Measurements from ENCODE around the gene CFAP44.

Gene CFAP44

DNA sequence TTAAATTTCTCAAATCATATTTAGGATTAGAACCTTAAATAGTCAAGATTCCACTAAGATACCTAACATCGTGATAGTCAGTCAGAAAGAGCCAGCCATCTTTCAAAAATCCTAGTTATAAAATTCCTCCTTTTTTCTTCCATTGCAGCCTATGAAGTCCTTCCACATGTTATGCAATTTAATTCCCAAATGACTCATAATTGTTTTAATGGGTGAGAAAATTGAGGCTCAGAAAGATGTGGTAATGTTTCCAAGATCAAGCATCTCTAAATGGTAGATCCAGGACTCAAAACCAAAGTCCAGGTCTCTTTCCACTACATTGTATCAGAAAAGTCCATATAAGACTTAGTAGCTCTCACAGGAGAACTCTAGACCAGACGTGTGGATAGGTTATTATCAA lies 9.5 kb downstream of the CFAP44 start:
- TF ChIP-seq, protein P1, sequence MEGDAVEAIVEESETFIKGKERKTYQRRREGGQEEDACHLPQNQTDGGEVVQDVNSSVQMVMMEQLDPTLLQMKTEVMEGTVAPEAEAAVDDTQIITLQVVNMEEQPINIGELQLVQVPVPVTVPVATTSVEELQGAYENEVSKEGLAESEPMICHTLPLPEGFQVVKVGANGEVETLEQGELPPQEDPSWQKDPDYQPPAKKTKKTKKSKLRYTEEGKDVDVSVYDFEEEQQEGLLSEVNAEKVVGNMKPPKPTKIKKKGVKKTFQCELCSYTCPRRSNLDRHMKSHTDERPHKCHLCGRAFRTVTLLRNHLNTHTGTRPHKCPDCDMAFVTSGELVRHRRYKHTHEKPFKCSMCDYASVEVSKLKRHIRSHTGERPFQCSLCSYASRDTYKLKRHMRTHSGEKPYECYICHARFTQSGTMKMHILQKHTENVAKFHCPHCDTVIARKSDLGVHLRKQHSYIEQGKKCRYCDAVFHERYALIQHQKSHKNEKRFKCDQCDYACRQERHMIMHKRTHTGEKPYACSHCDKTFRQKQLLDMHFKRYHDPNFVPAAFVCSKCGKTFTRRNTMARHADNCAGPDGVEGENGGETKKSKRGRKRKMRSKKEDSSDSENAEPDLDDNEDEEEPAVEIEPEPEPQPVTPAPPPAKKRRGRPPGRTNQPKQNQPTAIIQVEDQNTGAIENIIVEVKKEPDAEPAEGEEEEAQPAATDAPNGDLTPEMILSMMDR (conservative IDR thresholded peaks at IDR 0.05; ENCODE audit: low read length) = no peak
- DNase-seq (ENCODE audit: low read depth) = peak; percentile 48
- no peak overlapping the region for H3K4me3 ChIP-seq (ENCODE audit: low read length)

DNA sequence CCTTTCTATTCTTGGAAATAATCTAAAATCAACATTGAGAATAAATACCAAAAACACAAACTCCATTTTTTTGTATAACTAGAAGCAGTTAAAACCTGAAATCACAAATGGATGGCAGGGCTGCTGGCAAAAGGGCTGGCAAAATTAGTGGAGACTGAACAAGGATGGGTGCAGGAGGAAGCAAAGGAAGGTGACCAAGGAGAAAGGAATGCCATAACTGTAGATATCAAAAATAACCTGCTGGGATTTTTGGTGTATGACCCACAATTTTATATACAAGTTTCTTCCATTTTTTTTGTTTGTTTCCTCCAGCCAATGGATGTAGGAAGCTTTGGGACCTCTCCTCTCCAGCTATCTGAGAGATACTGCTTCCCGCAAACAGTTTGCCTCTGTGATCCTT lies 12.7 kb downstream of the CFAP44 start:
- TF ChIP-seq, protein P1 (conservative IDR thresholded peaks at IDR 0.05; ENCODE audit: low read length) = no peak
- DNase-seq (ENCODE audit: low read depth) = no peak

DNA sequence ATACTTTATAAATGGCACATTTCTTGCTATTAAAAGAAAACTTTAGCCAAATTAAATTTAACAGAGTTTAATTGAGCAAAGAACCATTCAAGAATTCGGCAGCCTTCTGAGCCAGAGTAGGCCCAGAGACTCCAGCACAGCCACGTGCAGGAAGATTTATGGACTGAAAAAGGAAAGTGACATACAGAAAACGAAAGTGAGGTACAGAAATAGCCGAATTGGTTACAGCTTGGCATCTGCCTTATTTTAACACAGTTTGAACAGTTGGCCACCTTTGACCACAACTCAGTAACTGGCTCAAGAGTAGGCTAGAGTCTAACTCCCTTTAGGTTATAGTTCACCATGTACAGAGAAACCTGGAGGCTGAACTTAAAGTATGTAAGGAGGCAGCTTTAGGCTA lies 17.6 kb downstream of the CFAP44 start:
- TF ChIP-seq, protein P1 (conservative IDR thresholded peaks at IDR 0.05; ENCODE audit: low read length) = no peak
- H3K4me3 ChIP-seq (ENCODE audit: low read length) = no peak overlapping the region
- DNase-seq (ENCODE audit: low read depth) = no peak

More for the DNA sequence above, 12.7 kb downstream of the CFAP44 start:
- H3K4me3 ChIP-seq (ENCODE audit: low read length) = no peak overlapping the region

DNA sequence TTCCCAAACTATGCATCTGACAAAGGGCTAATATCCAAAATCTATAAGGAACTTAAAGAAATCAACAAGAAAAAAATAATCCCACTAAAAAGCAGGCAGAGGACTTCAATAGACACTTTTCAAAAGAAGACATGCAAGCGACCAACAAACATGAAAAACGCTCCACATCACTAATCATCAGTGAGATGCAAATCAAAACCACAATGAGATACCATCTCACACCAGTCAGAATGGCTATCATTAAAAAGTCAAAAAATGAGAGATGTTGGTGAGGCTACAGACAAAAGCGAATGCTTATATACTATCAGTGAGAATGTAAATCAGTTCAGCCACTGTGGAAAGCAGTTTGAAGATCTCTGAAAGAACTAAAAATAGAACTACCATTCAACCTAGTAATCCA lies 20.2 kb downstream of the CFAP44 start:
- TF ChIP-seq, protein P1 (conservative IDR thresholded peaks at IDR 0.05; ENCODE audit: low read length) = no peak

DNA sequence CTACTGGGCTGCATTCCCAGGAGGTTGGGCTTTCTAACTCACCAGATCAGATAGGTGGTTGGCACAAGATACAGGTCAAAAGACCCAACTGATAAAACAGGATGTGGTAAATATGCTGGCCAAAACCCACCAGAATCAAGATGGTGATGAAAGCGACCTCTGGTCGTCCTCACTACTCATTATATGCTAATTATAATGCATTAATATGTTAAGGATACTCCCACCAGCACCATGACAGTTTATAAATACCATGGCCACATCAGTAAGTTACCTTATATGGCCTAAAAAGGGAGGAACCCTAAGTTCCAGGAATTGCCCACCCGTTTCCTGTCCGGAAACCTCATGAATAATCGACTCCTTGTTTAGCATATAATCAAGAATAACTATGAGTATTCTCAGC lies 31.6 kb downstream of the CFAP44 start:
- no peak for DNase-seq (ENCODE audit: low read depth)
- H3K4me3 ChIP-seq (ENCODE audit: low read length) = no peak overlapping the region
- TF ChIP-seq, protein P1 (conservative IDR thresholded peaks at IDR 0.05; ENCODE audit: low read length) = no peak

More for the DNA sequence above, 20.2 kb downstream of the CFAP44 start:
- H3K4me3 ChIP-seq (ENCODE audit: low read length) = no peak overlapping the region
- no peak for DNase-seq (ENCODE audit: low read depth)

DNA sequence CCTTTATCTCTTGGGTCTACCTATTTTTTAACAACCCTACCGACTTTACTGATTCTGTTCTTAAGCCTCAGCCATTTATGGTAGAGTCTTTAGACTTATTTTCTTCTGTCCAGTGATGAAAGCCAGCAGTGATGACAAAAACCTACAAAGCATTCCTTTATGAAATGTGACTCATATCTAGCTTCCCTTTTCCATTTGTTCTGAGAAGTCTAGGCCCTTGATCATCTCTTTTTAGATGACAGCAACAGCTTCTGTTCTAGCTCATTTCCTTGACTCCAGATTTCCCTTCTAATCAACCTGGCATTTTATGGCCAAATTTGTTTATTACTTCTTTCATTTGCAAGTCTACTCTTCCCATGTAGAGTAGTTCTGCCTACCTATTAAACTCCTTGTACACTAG lies 36.1 kb downstream of the CFAP44 start:
- TF ChIP-seq, protein P1 (conservative IDR thresholded peaks at IDR 0.05; ENCODE audit: low read length) = no peak
- no peak overlapping the region for H3K4me3 ChIP-seq (ENCODE audit: low read length)
- peak; percentile 30 for DNase-seq (ENCODE audit: low read depth)

DNA sequence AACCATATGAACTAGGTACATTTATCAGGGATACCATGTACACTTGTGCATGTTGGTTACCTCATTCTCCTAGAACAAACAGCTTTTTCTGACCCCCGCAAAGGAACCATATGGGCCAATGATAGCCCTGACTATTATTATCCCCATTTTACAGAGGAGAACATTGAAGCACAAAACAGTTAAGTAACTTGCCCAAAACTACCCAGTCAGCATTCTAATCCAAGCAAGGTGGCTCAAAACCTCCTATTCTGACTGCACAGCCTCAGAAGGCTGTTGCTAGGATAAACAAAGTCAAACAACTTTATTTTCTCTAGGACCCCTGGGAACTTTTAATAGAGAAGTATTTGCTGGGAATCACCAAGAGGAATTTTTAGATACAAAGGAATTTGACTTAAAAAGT lies 36.7 kb downstream of the CFAP44 start:
- TF ChIP-seq, protein P1 (conservative IDR thresholded peaks at IDR 0.05; ENCODE audit: low read length) = no peak
- no peak for DNase-seq (ENCODE audit: low read depth)
- H3K4me3 ChIP-seq (ENCODE audit: low read length) = no peak overlapping the region
